MCF 10A (cell line): ENCODE results near the gene KCNS3. TPM values are rescaled to one million over a fixed set of nuclear protein-coding genes. Genes with fewer than 3 reads are reported as not detected.

Experiments used
- BruUV-seq: library from RNA; stranded (reverse); fragments of 400-500 nt; replicated peaks from 2 replicates; lab custom pipeline; 2021; lab: Mats Ljungman, UMichigan
- CTCF ChIA-PET: fragments of 300-600 bp; sonication (Branson Sonifier 250); formaldehyde crosslinking; extraction: SDS; loops from one replicate; lab custom pipeline; 2021; ENCODE audit warnings: antibody characterized with exemption, inconsistent platforms; lab: Yijun Ruan, JAX
- POLR2A ChIA-PET: fragments of 300-600, 350-650 bp; sonication (Branson Sonifier 250); formaldehyde crosslinking; extraction: SDS; loops from one replicate; lab custom pipeline; 2020; ENCODE audit warnings: antibody characterized with exemption, inconsistent platforms; lab: Yijun Ruan, JAX
- DNase-seq: peaks from one replicate; pipeline ENCODE4 v3.0.0-alpha.2; 2018; ENCODE audit not compliant: unreplicated experiment
- H3K27ac Mint-ChIP-seq: one replicate; pipeline ENCODE4 v1.8.0; 2022; ENCODE audit warnings: mild to moderate bottlenecking, low read depth, mixed read lengths; ENCODE audit not compliant: unreplicated experiment
- H3K27me3 Mint-ChIP-seq: one replicate; pipeline ENCODE4 v1.8.0; 2022; ENCODE audit warnings: mixed read lengths; ENCODE audit not compliant: insufficient read depth, unreplicated experiment
- H3K36me3 Mint-ChIP-seq: one replicate; pipeline ENCODE4 v1.8.0; 2022; ENCODE audit warnings: mild to moderate bottlenecking, moderate library complexity, mixed read lengths; ENCODE audit not compliant: insufficient read depth, unreplicated experiment
- H3K4me1 Mint-ChIP-seq: one replicate; pipeline ENCODE4 v1.8.0; 2022; ENCODE audit warnings: mixed read lengths; ENCODE audit not compliant: insufficient read depth, unreplicated experiment
- H3K4me3 Mint-ChIP-seq: one replicate; pipeline ENCODE4 v1.8.0; 2022; ENCODE audit warnings: mild to moderate bottlenecking, moderate library complexity, mixed read lengths; ENCODE audit not compliant: unreplicated experiment
- H3K9me3 Mint-ChIP-seq: one replicate; pipeline ENCODE4 v1.8.0; 2022; ENCODE audit warnings: mixed read lengths; ENCODE audit not compliant: unreplicated experiment
- CTCF ChIP-seq: fragments of 200-600 bp; IDR thresholded peaks from one replicate; pipeline ENCODE4 v1.8.0; 2022; ENCODE audit warnings: antibody characterized with exemption, mild to moderate bottlenecking; ENCODE audit not compliant: unreplicated experiment
- intact Hi-C: fragments of 100-400 bp; cut with micrococcal nuclease; formaldehyde crosslinking; loops from 2 replicates; pipeline ENCODE4 v1.14.1; 2022
- total RNA-seq: library from RNA; stranded (reverse); gene quantifications from 2 replicates; pipeline ENCODE4 v1.2.3, GENCODE V29; 2022

Gene KCNS3
- total RNA-seq, 1 experiment from 2014 or later: 0.84 TPM

DNA sequence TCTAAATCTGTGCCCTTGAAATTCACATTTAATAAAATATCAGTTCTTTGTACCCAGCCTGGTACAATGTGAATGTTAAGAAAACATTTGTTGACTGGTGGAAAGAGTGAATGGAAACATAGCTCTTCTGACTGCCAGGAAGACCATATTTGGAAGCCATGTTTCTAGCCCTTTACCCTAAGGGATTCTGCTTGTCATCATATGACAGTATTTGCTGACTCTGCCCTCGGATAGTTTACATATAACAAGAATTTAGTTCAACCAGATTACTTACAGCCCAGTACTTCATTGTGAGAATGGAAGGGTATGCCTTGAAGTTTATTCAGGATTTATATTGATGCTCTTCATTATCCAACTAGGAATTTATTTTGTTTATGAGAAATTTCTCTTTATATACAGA, 13.8 kb upstream of the KCNS3 start:
- H3K4me3 Mint-ChIP-seq: no peak overlapping the region
- H3K27me3 Mint-ChIP-seq: peaks cover 23% of the 10 kb centered on the region
- no peak for TF ChIP-seq CTCF
- H3K36me3 Mint-ChIP-seq: no peaks in the 10 kb centered on the region
- BruUV-seq: no TSS peak
- H3K4me1 Mint-ChIP-seq: no peaks in the 10 kb centered on the region
- intact Hi-C loops: no loop called here
- no peak overlapping the region for H3K27ac Mint-ChIP-seq
- CTCF ChIA-PET: interaction anchor here (1.2 kb wide), 1 partner anchor 48 kb away, joined by 3 read pairs; no protein-coding TSS in a partner anchor
- no peak for DNase-seq
- no peaks in the 10 kb centered on the region for H3K9me3 Mint-ChIP-seq
- POLR2A ChIA-PET: no interaction called here

DNA sequence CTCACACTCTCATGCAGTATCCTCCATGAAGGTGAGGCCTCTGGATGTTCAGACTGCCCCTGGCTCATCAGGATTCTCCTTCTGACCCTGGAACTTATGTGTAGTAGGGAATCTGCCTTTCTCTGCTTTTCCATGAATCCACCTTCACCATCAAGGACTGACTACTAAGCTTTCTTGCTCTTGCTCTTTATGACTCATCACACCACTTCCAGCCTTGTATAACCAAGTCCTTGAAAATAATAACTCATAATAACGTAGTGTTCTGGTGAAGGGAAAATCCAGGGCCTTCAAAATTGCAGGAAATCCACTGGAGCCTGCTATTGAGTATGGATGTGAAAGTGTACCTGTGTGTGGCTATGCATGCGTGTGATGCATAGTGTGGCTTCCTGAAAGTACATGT, 11.3 kb upstream of the KCNS3 start:
- Mint-ChIP-seq H3K9me3 (no peaks in the 10 kb centered on the region), H3K27ac (no peak overlapping the region), H3K4me1 (no peaks in the 10 kb centered on the region), H3K27me3 (peaks cover 2% of the 10 kb centered on the region), H3K36me3 (no peaks in the 10 kb centered on the region), H3K4me3 (no peak overlapping the region)
- BruUV-seq: no TSS peak
- TF ChIP-seq CTCF: no peak
- ChIA-PET POLR2A (interaction anchor here (1.3 kb wide), 1 partner anchor 11 kb away, joined by 3 read pairs; the partner anchor contains the start of gene KCNS3), CTCF (interaction anchor here (0.7 to 1.6 kb wide), 6 partner anchors 14 to 311 kb away, joined by 3 to 5 read pairs (median 4); no protein-coding TSS in a partner anchor)
- no peak for DNase-seq
- intact Hi-C loops: no loop called here

DNA sequence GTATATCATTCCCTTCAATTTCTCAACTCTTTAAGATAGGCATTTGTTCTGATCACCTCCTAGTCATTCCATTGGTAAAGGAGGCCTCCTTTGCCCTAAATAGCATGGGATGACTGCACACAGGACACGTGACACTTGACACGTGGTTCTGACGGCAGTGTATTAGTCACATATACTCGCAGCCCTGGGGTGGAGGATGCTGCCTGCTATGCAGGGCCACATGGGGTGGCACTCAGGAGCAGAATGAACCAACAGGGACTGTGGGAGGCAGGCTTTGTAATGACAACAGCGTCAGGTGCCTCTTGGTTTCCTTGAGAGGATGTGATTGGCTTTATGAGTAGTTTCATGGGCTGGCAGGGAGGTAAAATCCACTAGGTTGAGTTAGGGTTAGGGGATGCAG, 9.3 kb upstream of the KCNS3 start:
- Mint-ChIP-seq H3K36me3 (no peaks in the 10 kb centered on the region), H3K4me3 (no peak overlapping the region), H3K27me3 (no peaks in the 10 kb centered on the region), H3K4me1 (no peaks in the 10 kb centered on the region), H3K9me3 (no peaks in the 10 kb centered on the region), H3K27ac (no peak overlapping the region)
- ChIA-PET CTCF (interaction anchor here (0.6 to 1.3 kb wide), 3 partner anchors 17 to 340 kb away, joined by 3 to 6 read pairs (median 5); no protein-coding TSS in a partner anchor), POLR2A (interaction anchor here (0.6 kb wide), 1 partner anchor 55 kb away, joined by 3 read pairs; no protein-coding TSS in a partner anchor)
- DNase-seq: peak; percentile 50
- no TSS peak for BruUV-seq
- TF ChIP-seq CTCF: no peak
- intact Hi-C loops: no loop called here

DNA sequence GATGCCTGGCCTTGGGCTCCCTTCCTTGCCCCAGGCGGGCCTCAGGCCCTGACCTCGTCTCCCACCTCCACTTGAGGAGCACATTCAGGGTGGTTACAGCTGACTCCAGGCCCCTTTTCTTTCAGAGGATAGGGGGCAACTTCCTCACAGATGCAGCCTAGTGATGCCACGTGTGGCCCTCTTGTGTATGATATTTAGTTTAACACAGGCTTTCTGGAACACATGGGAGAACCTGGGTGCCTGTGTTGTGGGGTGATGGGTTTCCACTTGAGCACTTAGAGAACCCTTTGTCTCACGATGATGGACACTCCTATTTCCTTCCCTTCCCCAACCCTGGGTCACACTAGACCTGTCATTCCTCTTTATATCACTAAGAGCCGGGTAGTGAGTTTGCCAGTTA, 6.8 kb upstream of the KCNS3 start:
- H3K27ac Mint-ChIP-seq: no peak overlapping the region
- TF ChIP-seq CTCF: no peak
- no peaks in the 10 kb centered on the region for H3K36me3 Mint-ChIP-seq
- H3K4me1 Mint-ChIP-seq: no peaks in the 10 kb centered on the region
- no peak for DNase-seq
- H3K27me3 Mint-ChIP-seq: peaks cover 14% of the 10 kb centered on the region
- intact Hi-C loops: no loop called here
- no TSS peak for BruUV-seq
- POLR2A ChIA-PET: no interaction called here
- H3K4me3 Mint-ChIP-seq: no peak overlapping the region
- H3K9me3 Mint-ChIP-seq: no peaks in the 10 kb centered on the region
- CTCF ChIA-PET: no interaction called here
